KMS-11 (cell line): ENCODE measurements around the gene DSG2.

Source experiments
- H2AFZ ChIP-seq: fragments of 200-600 bp; sonication (generic); 2 replicates; pipeline ENCODE4 v1.6.1; 2016; ENCODE audit warnings: antibody characterized with exemption, mixed run types, low read depth
- H3K27ac ChIP-seq: fragments of 200-600 bp; sonication (generic); 2 replicates; pipeline ENCODE4 v1.6.1; 2016; ENCODE audit warnings: mild to moderate bottlenecking, mixed run types
- H3K27me3 ChIP-seq: fragments of 200-600 bp; sonication (generic); 2 replicates; pipeline ENCODE4 v1.6.1; 2017; ENCODE audit warnings: mild to moderate bottlenecking, low read depth, mixed run types, moderate library complexity; ENCODE audit not compliant: insufficient read depth
- H3K36me3 ChIP-seq: fragments of 200-600 bp; sonication (generic); 2 replicates; pipeline ENCODE4 v1.6.1; 2017; ENCODE audit warnings: mild to moderate bottlenecking, mixed run types; ENCODE audit not compliant: insufficient read depth
- H3K4me1 ChIP-seq: fragments of 200-600 bp; sonication (generic); 2 replicates; pipeline ENCODE4 v1.6.1; 2016; ENCODE audit warnings: mild to moderate bottlenecking, low read depth, mixed run types; ENCODE audit not compliant: poor library complexity, severe bottlenecking
- H3K4me2 ChIP-seq: fragments of 200-600 bp; sonication (generic); 2 replicates; pipeline ENCODE4 v1.7.0; 2016; ENCODE audit warnings: mild to moderate bottlenecking, mixed run types
- H3K4me3 ChIP-seq: fragments of 200-600 bp; sonication (generic); IDR thresholded peaks from 2 replicates; pipeline ENCODE4 v1.6.1; 2017; ENCODE audit warnings: low read depth, low read length, mixed read lengths; ENCODE audit not compliant: insufficient read depth
- H3K79me2 ChIP-seq: fragments of 200-600 bp; sonication (generic); 2 replicates; pipeline ENCODE4 v1.6.1; 2016; ENCODE audit warnings: low read depth, mixed run types; ENCODE audit not compliant: insufficient read depth
- H3K9ac ChIP-seq: fragments of 200-600 bp; sonication (generic); 2 replicates; pipeline ENCODE4 v1.6.1; 2016; ENCODE audit warnings: mild to moderate bottlenecking, mixed run types
- H4K20me1 ChIP-seq: fragments of 200-600 bp; sonication (generic); 2 replicates; pipeline ENCODE4 v1.6.1; 2016; ENCODE audit warnings: mild to moderate bottlenecking, mixed run types; ENCODE audit not compliant: insufficient read depth
- CTCF ChIP-seq: fragments of 200-600 bp; sonication (generic); conservative IDR thresholded peaks from 2 replicates; pipeline ENCODE4 v1.6.1; 2017; ENCODE audit warnings: low read depth, mild to moderate bottlenecking, antibody characterized with exemption, low read length, moderate library complexity, mixed read lengths

DSG2 gene

GRCh38 chr18:31579375-31579774 lies 81.4 kb downstream of the DSG2 start:
- Histone ChIP-seq H3K79me2 (no peaks in the 10 kb centered on the region), H3K4me1 (no peaks in the 10 kb centered on the region), H3K4me2 (no peak overlapping the region), H2AFZ (no peak overlapping the region), H3K9ac (no peak overlapping the region), H4K20me1 (no peaks in the 10 kb centered on the region), H3K27ac (no peak overlapping the region), H3K4me3 (no peak overlapping the region), H3K36me3 (no peaks in the 10 kb centered on the region), H3K27me3 (no peaks in the 10 kb centered on the region)
- TF ChIP-seq CTCF, result no peak

GRCh38 chr18:31581498-31582197 lies 83.7 kb downstream of the DSG2 start:
- no peak for TF ChIP-seq CTCF
- Histone ChIP-seq H3K27me3 (no peaks in the 10 kb centered on the region), H4K20me1 (no peaks in the 10 kb centered on the region), H3K79me2 (no peaks in the 10 kb centered on the region), H3K4me1 (no peaks in the 10 kb centered on the region), H3K4me2 (no peak overlapping the region), H3K4me3 (no peak overlapping the region), H2AFZ (no peak overlapping the region), H3K27ac (no peak overlapping the region), H3K36me3 (no peaks in the 10 kb centered on the region), H3K9ac (no peak overlapping the region)

GRCh38 chr18:31583185-31583854 lies 85.3 kb downstream of the DSG2 start:
- no peak overlapping the region for H3K27ac ChIP-seq
- no peaks in the 10 kb centered on the region for H3K79me2 ChIP-seq
- H3K4me3 ChIP-seq, result no peak overlapping the region
- H3K4me1 ChIP-seq, result no peaks in the 10 kb centered on the region
- no peaks in the 10 kb centered on the region for H4K20me1 ChIP-seq
- no peak overlapping the region for H3K9ac ChIP-seq
- H3K36me3 ChIP-seq, result no peaks in the 10 kb centered on the region
- no peaks in the 10 kb centered on the region for H3K27me3 ChIP-seq
- H3K4me2 ChIP-seq, result no peak overlapping the region
- no peak overlapping the region for H2AFZ ChIP-seq
- TF ChIP-seq CTCF, result no peak

- Histone ChIP-seq H3K4me3 (no peak overlapping the region), H2AFZ (no peak overlapping the region), H3K4me1 (no peaks in the 10 kb centered on the region), H3K27me3 (no peaks in the 10 kb centered on the region), H3K9ac (no peak overlapping the region), H3K27ac (no peak overlapping the region), H3K4me2 (no peak overlapping the region), H4K20me1 (no peaks in the 10 kb centered on the region), H3K79me2 (no peaks in the 10 kb centered on the region), H3K36me3 (no peaks in the 10 kb centered on the region)
- TF ChIP-seq CTCF, result no peak
Measured at GRCh38 chr18:31585991-31586390, 88.0 kb downstream of the DSG2 start.
